Measurements from ENCODE around the gene SLC24A3. TPM values are rescaled to one million over a fixed set of nuclear protein-coding genes. Genes with fewer than 3 reads are reported as not detected.

Gene SLC24A3
- total RNA-seq, 1 donor from 2014 or later = 0.79 TPM

- Histone ChIP-seq H2AFZ (ENCODE audit: low read depth, low read length) (no peak overlapping the region), H3K27ac (ENCODE audit: low read depth, low read length) (no peak overlapping the region), H3K4me1 (ENCODE audit: insufficient read depth, low read length) (no peaks in the 10 kb centered on the region), H3K27me3 (ENCODE audit: insufficient read depth, low read length) (no peaks in the 10 kb centered on the region), H3K9me3 (ENCODE audit: insufficient read depth, low read depth, low read length) (no peaks in the 10 kb centered on the region), H4K20me1 (ENCODE audit: insufficient read depth, low read length) (no peaks in the 10 kb centered on the region), H3K79me2 (ENCODE audit: insufficient read depth, low read length) (no peaks in the 10 kb centered on the region), H3K9ac (ENCODE audit: low read length) (no peak overlapping the region), H3K4me3 (ENCODE audit: insufficient read depth, low read depth, low read length) (no peak overlapping the region), H3K36me3 (ENCODE audit: insufficient read depth, low read length) (no peaks in the 10 kb centered on the region), H3K4me2 (ENCODE audit: low read length) (no peak overlapping the region)
- Mint-ChIP-seq H3K9me3 (ENCODE audit: unreplicated experiment) (peaks cover 3% of the 10 kb centered on the region), H3K4me3 (ENCODE audit: unreplicated experiment) (no peak overlapping the region), H3K27ac (ENCODE audit: unreplicated experiment) (no peak overlapping the region), H3K4me1 (ENCODE audit: low read depth, unreplicated experiment) (no peaks in the 10 kb centered on the region), H3K36me3 (ENCODE audit: low read depth, unreplicated experiment) (no peaks in the 10 kb centered on the region), H3K27me3 (ENCODE audit: low read depth, unreplicated experiment) (peaks cover 24% of the 10 kb centered on the region)
- no peak for DNase-seq (ENCODE audit: low read depth)
- no peak for TF ChIP-seq EZH2 (IDR thresholded peaks at IDR 0.05; ENCODE audit: insufficient read depth, low read length)
- TF ChIP-seq CTCF (IDR thresholded peaks at IDR 0.05; ENCODE audit: insufficient read depth, low read depth, low read length) = no peak
- no peak for FAIRE-seq
These were observed 270.9 kb downstream of the SLC24A3 start for GRCh38 chr20:19483309-19483708.

- Mint-ChIP-seq H3K27ac (ENCODE audit: unreplicated experiment) (no peak overlapping the region), H3K36me3 (ENCODE audit: low read depth, unreplicated experiment) (no peaks in the 10 kb centered on the region), H3K4me1 (ENCODE audit: low read depth, unreplicated experiment) (no peaks in the 10 kb centered on the region), H3K4me3 (ENCODE audit: unreplicated experiment) (no peak overlapping the region), H3K9me3 (ENCODE audit: unreplicated experiment) (peaks cover 3% of the 10 kb centered on the region), H3K27me3 (ENCODE audit: low read depth, unreplicated experiment) (peaks cover 17% of the 10 kb centered on the region)
- no peaks in the 10 kb centered on the region for H4K20me1 ChIP-seq (ENCODE audit: insufficient read depth, low read length)
- H3K4me3 ChIP-seq (ENCODE audit: insufficient read depth, low read depth, low read length) = no peak overlapping the region
- no peak overlapping the region for H3K9ac ChIP-seq (ENCODE audit: low read length)
- no peaks in the 10 kb centered on the region for H3K79me2 ChIP-seq (ENCODE audit: insufficient read depth, low read length)
- H3K27ac ChIP-seq (ENCODE audit: low read depth, low read length) = no peak overlapping the region
- no peaks in the 10 kb centered on the region for H3K9me3 ChIP-seq (ENCODE audit: insufficient read depth, low read depth, low read length)
- H3K36me3 ChIP-seq (ENCODE audit: insufficient read depth, low read length) = no peaks in the 10 kb centered on the region
- H2AFZ ChIP-seq (ENCODE audit: low read depth, low read length) = no peak overlapping the region
- no peak overlapping the region for H3K4me2 ChIP-seq (ENCODE audit: low read length)
- FAIRE-seq (no peak), DNase-seq (ENCODE audit: low read depth) (no peak)
- TF ChIP-seq EZH2 (IDR thresholded peaks at IDR 0.05; ENCODE audit: insufficient read depth, low read length) (no peak), CTCF (IDR thresholded peaks at IDR 0.05; ENCODE audit: insufficient read depth, low read depth, low read length) (no peak)
- no peaks in the 10 kb centered on the region for H3K27me3 ChIP-seq (ENCODE audit: insufficient read depth, low read length)
- H3K4me1 ChIP-seq (ENCODE audit: insufficient read depth, low read length) = no peaks in the 10 kb centered on the region
These were observed 274.0 kb downstream of the SLC24A3 start for GRCh38 chr20:19486446-19486845.

- Histone ChIP-seq H3K4me2 (ENCODE audit: low read length) (no peak overlapping the region), H4K20me1 (ENCODE audit: insufficient read depth, low read length) (no peaks in the 10 kb centered on the region), H3K79me2 (ENCODE audit: insufficient read depth, low read length) (no peaks in the 10 kb centered on the region), H3K27ac (ENCODE audit: low read depth, low read length) (no peak overlapping the region), H3K4me1 (ENCODE audit: insufficient read depth, low read length) (no peaks in the 10 kb centered on the region), H3K27me3 (ENCODE audit: insufficient read depth, low read length) (no peaks in the 10 kb centered on the region), H2AFZ (ENCODE audit: low read depth, low read length) (no peak overlapping the region), H3K9me3 (ENCODE audit: insufficient read depth, low read depth, low read length) (no peaks in the 10 kb centered on the region), H3K4me3 (ENCODE audit: insufficient read depth, low read depth, low read length) (no peak overlapping the region), H3K36me3 (ENCODE audit: insufficient read depth, low read length) (no peaks in the 10 kb centered on the region), H3K9ac (ENCODE audit: low read length) (no peak overlapping the region)
- FAIRE-seq = no peak
- H3K27me3 Mint-ChIP-seq (ENCODE audit: low read depth, unreplicated experiment) = peaks cover 19% of the 10 kb centered on the region
- TF ChIP-seq CTCF (IDR thresholded peaks at IDR 0.05; ENCODE audit: insufficient read depth, low read depth, low read length) (no peak), EZH2 (IDR thresholded peaks at IDR 0.05; ENCODE audit: insufficient read depth, low read length) (no peak)
- H3K27ac Mint-ChIP-seq (ENCODE audit: unreplicated experiment) = no peak overlapping the region
- no peaks in the 10 kb centered on the region for H3K36me3 Mint-ChIP-seq (ENCODE audit: low read depth, unreplicated experiment)
- no peaks in the 10 kb centered on the region for H3K4me1 Mint-ChIP-seq (ENCODE audit: low read depth, unreplicated experiment)
- H3K4me3 Mint-ChIP-seq (ENCODE audit: unreplicated experiment) = no peak overlapping the region
- DNase-seq (ENCODE audit: low read depth) = no peak
- no peaks in the 10 kb centered on the region for H3K9me3 Mint-ChIP-seq (ENCODE audit: unreplicated experiment)
These were observed 275.0 kb downstream of the SLC24A3 start for GRCh38 chr20:19487420-19487819.

Measured in astrocyte (in vitro differentiated cells and primary cell).